Hepatocyte (in vitro differentiated cells): Measurements from ENCODE around the gene GTF3C1.

ENCODE experiments used
- CTCF ChIP-seq: fragments of 200-600 bp; sonication (generic); IDR thresholded peaks from 2 replicates; pipeline ENCODE4 v1.5.1; 2016; ENCODE audit warnings: antibody characterized with exemption, mild to moderate bottlenecking; ENCODE audit not compliant: poor library complexity
- EZH2phosphoT487 ChIP-seq: fragments of 200-600 bp; sonication (generic); IDR thresholded peaks from one replicate; pipeline ENCODE4 v1.6.1; 2018; ENCODE audit warnings: antibody characterized with exemption, mild to moderate bottlenecking, low read depth, moderate library complexity; ENCODE audit not compliant: unreplicated experiment, severe bottlenecking

DNA sequence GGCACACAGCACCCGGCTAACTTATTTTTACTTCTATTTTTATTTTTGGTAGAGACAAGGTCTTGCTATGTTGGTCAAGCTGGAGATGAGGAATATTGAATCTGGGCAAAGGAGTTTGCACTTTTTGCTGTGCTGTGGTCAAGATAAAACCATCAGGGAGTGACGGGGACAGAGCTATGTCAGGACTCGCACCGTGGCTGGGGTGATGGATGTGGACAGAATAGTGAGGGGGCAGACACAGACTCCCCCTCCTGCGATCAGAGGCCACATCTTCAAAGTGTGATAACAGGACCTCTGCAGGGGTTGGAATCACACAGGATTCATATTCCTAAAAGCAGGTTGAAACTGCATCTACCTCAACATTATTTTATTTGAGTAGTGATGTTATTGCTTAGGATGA, 122.2 kb downstream of the GTF3C1 start:
- no peak for TF ChIP-seq EZH2phosphoT487
- no peak for TF ChIP-seq CTCF
